Muscle of leg (tissue), 11 donors: Measurements from ENCODE around the gene TCF23. TPM values are rescaled to one million over a fixed set of nuclear protein-coding genes. Genes with fewer than 3 reads are reported as not detected.

Experiments
- DNase-seq: peaks from one replicate; pipeline ENCODE4 v3.0.0; 2013
- H3K27ac ChIP-seq: one replicate; pipeline ENCODE4 v1.5.1; 2013; ENCODE audit warnings: mild to moderate bottlenecking, low read length, control low read depth
- H3K27me3 ChIP-seq: one replicate; pipeline ENCODE4 v1.6.1; 2013; ENCODE audit warnings: low read length; ENCODE audit not compliant: control insufficient read depth, insufficient read depth
- H3K36me3 ChIP-seq: one replicate; pipeline ENCODE4 v1.6.1; 2013; ENCODE audit warnings: low read length; ENCODE audit not compliant: control insufficient read depth, insufficient read depth
- H3K4me1 ChIP-seq: one replicate; pipeline ENCODE4 v1.6.1; 2013; ENCODE audit warnings: low read length; ENCODE audit not compliant: control insufficient read depth, insufficient read depth
- H3K4me3 ChIP-seq: one replicate; pipeline ENCODE4 v1.5.1; 2013; ENCODE audit warnings: low read length, control low read depth
- H3K9me3 ChIP-seq: replicated peaks from 2 replicates; pipeline ENCODE4 v1.6.1; 2013; ENCODE audit warnings: low read depth, low read length; ENCODE audit not compliant: control insufficient read depth
- WGBS: methylation state at CpG from one replicate; pipeline ENCODE4 v1.1.5; 2013; ENCODE audit warnings: missing lambda C conversion rate; ENCODE audit not compliant: insufficient coverage; 5-methylcytosine and 5-hydroxymethylcytosine counted together
- polyA plus RNA-seq, 8 donors: library from polyadenylated mRNA; unstranded; fragments of 120-200 nt; gene quantifications; one replicate each; pipeline versions ENCODE4 v1.2.1 to v1.2.3, GENCODE V29; 2013; ENCODE audit warnings: inconsistent platforms in 1 of 8, low replicate concordance in 1 of 8; ENCODE audit not compliant: insufficient read length in 8 of 8, insufficient read depth in 1 of 8
- total RNA-seq: library from RNA; stranded (reverse); fragments of 120-200 nt; gene quantifications from one replicate; pipeline ENCODE4 v1.2.4, GENCODE V29; 2013

TCF23 gene
- total and polyA plus RNA-seq, 9 donors = 0.09 to 0.39 (median 0.31) TPM

GRCh38 chr2:27203741-27204140, 54.9 kb downstream of the TCF23 start:
- Histone ChIP-seq H3K4me3 (no peak overlapping the region), H3K36me3 (peaks cover 81% of the 10 kb centered on the region), H3K27ac (no peak overlapping the region), H3K9me3 (no peaks in the 10 kb centered on the region), H3K4me1 (no peaks in the 10 kb centered on the region), H3K27me3 (no peaks in the 10 kb centered on the region)
- no peak for DNase-seq
- 96% methylated on average over 8 of the region's 9 CpGs for WGBS

GRCh38 chr2:27204566-27204965, 55.8 kb downstream of the TCF23 start:
- H3K27ac ChIP-seq = no peak overlapping the region
- WGBS = 92% methylated on average over 6 of the region's 8 CpGs
- H3K36me3 ChIP-seq = peaks cover 76% of the 10 kb centered on the region
- no peaks in the 10 kb centered on the region for H3K9me3 ChIP-seq
- H3K4me3 ChIP-seq = no peak overlapping the region
- no peak for DNase-seq
- H3K4me1 ChIP-seq = no peaks in the 10 kb centered on the region
- H3K27me3 ChIP-seq = no peaks in the 10 kb centered on the region

- WGBS = 73% methylated on average over 8 of the region's 8 CpGs
Observed at GRCh38 chr2:27205206-27205605, 56.4 kb downstream of the TCF23 start.

GRCh38 chr2:27206346-27206745, 57.5 kb downstream of the TCF23 start:
- WGBS = 100% methylated on average over 2 of the region's 6 CpGs
- Histone ChIP-seq H3K36me3 (peaks cover 68% of the 10 kb centered on the region), H3K4me3 (no peak overlapping the region), H3K27ac (no peak overlapping the region), H3K9me3 (no peaks in the 10 kb centered on the region), H3K4me1 (peaks cover 5% of the 10 kb centered on the region), H3K27me3 (no peaks in the 10 kb centered on the region)
- DNase-seq = no peak

More at GRCh38 chr2:27205206-27205605, 56.4 kb downstream of the TCF23 start:
- H3K4me1 ChIP-seq = no peaks in the 10 kb centered on the region
- H3K9me3 ChIP-seq = no peaks in the 10 kb centered on the region
- H3K36me3 ChIP-seq = peaks cover 71% of the 10 kb centered on the region
- DNase-seq = no peak
- H3K27ac ChIP-seq = no peak overlapping the region
- H3K4me3 ChIP-seq = no peak overlapping the region
- H3K27me3 ChIP-seq = no peaks in the 10 kb centered on the region

Other genes with a start within 250 kb of the TCF23 start
- 7.8 TPM for gene MAPRE3, start 178.4 kb upstream of the TCF23 start, total RNA-seq
- 10 to 100 TPM; 21.8 to 45.7 (median 28.4) TPM for gene MAPRE3, start 178.4 kb upstream of the TCF23 start, polyA plus RNA-seq
- 31.3 TPM for gene TMEM214, start 116.0 kb upstream of the TCF23 start, total RNA-seq
- 10 to 100 TPM; 60.9 to 78.4 (median 69.2) TPM for gene TMEM214, start 116.0 kb upstream of the TCF23 start, polyA plus RNA-seq
- gene AGBL5, start 97.3 kb upstream of the TCF23 start, total RNA-seq = 12.4 TPM
- gene AGBL5, start 97.3 kb upstream of the TCF23 start, polyA plus RNA-seq = 10 to 100 TPM; 16.8 to 22.6 (median 20.5) TPM
- gene OST4, start 77.3 kb upstream of the TCF23 start, total RNA-seq = 376 TPM
- 100 to 1,000 TPM; 216 to 304 (median 252) TPM for gene OST4, start 77.3 kb upstream of the TCF23 start, polyA plus RNA-seq
- 76.9 TPM for gene EMILIN1, start 70.4 kb upstream of the TCF23 start, total RNA-seq
- 100 to 1,000 TPM in 6 of 8 donors, 10 to 100 TPM in 2; 66.4 to 146 (median 113) TPM for gene EMILIN1, start 70.4 kb upstream of the TCF23 start, polyA plus RNA-seq
- gene KHK, start 62.2 kb upstream of the TCF23 start, total RNA-seq = 1.5 TPM
- gene KHK, start 62.2 kb upstream of the TCF23 start, polyA plus RNA-seq = 10 to 100 TPM in 1 of 8 donors, 1 to 10 TPM in 7; 1.8 to 11.4 (median 2.3) TPM
- 6.7 TPM for gene CGREF1, start 29.9 kb upstream of the TCF23 start, total RNA-seq
- gene CGREF1, start 29.9 kb upstream of the TCF23 start, polyA plus RNA-seq = 1 to 10 TPM in 7 of 8 donors, under 1 TPM in 1; 0.76 to 6.2 (median 1.9) TPM
- 0.09 TPM for gene ABHD1, start 25.2 kb upstream of the TCF23 start, total RNA-seq
- gene ABHD1, start 25.2 kb upstream of the TCF23 start, polyA plus RNA-seq = under 1 TPM; 0.04 to 0.45 (median 0.25) TPM
- gene PREB, start 14.4 kb upstream of the TCF23 start, total RNA-seq = 26.9 TPM
- 10 to 100 TPM; 30.6 to 38.9 (median 36.2) TPM for gene PREB, start 14.4 kb upstream of the TCF23 start, polyA plus RNA-seq
- not detected for gene PRR30, start 9.6 kb upstream of the TCF23 start, total RNA-seq
- gene PRR30, start 9.6 kb upstream of the TCF23 start, polyA plus RNA-seq = not detected
- 121 TPM for gene ATRAID, start 63.0 kb downstream of the TCF23 start, total RNA-seq
- 100 to 1,000 TPM in 1 of 8 donors, 10 to 100 TPM in 7; 84.5 to 114 (median 93.0) TPM for gene ATRAID, start 63.0 kb downstream of the TCF23 start, polyA plus RNA-seq
- gene SLC5A6, start 63.3 kb downstream of the TCF23 start, total RNA-seq = 11.4 TPM
- 10 to 100 TPM; 16.8 to 25.5 (median 19.8) TPM for gene SLC5A6, start 63.3 kb downstream of the TCF23 start, polyA plus RNA-seq
- gene CAD, start 68.4 kb downstream of the TCF23 start, total RNA-seq = 16.9 TPM
- gene CAD, start 68.4 kb downstream of the TCF23 start, polyA plus RNA-seq = 10 to 100 TPM; 25.9 to 40.7 (median 33.1) TPM
- gene SLC30A3, start 114.0 kb downstream of the TCF23 start, total RNA-seq = 0.18 TPM
- gene SLC30A3, start 114.0 kb downstream of the TCF23 start, polyA plus RNA-seq = under 1 TPM; 0.22 to 0.99 (median 0.69) TPM
- not detected for gene DNAJC5G, start 126.4 kb downstream of the TCF23 start, total RNA-seq
- under 1 TPM in 3 of 8 donors, not detected in 5; 0.19 to 0.23 (median 0.19) TPM for gene DNAJC5G, start 126.4 kb downstream of the TCF23 start, polyA plus RNA-seq
- gene TRIM54, start 133.4 kb downstream of the TCF23 start, total RNA-seq = 56.0 TPM
- 100 to 1,000 TPM in 2 of 8 donors, 10 to 100 TPM in 6; 45.5 to 106 (median 78.4) TPM for gene TRIM54, start 133.4 kb downstream of the TCF23 start, polyA plus RNA-seq
- 1.1 TPM for gene UCN, start 159.4 kb downstream of the TCF23 start, total RNA-seq
- 1 to 10 TPM in 6 of 8 donors, under 1 TPM in 2; 0.76 to 2.4 (median 1.4) TPM for gene UCN, start 159.4 kb downstream of the TCF23 start, polyA plus RNA-seq
- gene MPV17, start 174.1 kb downstream of the TCF23 start, total RNA-seq = 45.7 TPM
- gene MPV17, start 174.1 kb downstream of the TCF23 start, polyA plus RNA-seq = 10 to 100 TPM; 39.0 to 58.3 (median 46.7) TPM
- 22.3 TPM for gene GTF3C2, start 207.8 kb downstream of the TCF23 start, total RNA-seq
- gene GTF3C2, start 207.8 kb downstream of the TCF23 start, polyA plus RNA-seq = 10 to 100 TPM; 28.7 to 38.7 (median 31.6) TPM
- gene EIF2B4, start 221.3 kb downstream of the TCF23 start, total RNA-seq = 22.5 TPM
- 10 to 100 TPM; 28.4 to 37.7 (median 32.9) TPM for gene EIF2B4, start 221.3 kb downstream of the TCF23 start, polyA plus RNA-seq
- 71.2 TPM for gene SNX17, start 221.6 kb downstream of the TCF23 start, total RNA-seq
- gene SNX17, start 221.6 kb downstream of the TCF23 start, polyA plus RNA-seq = 10 to 100 TPM; 71.6 to 87.1 (median 80.7) TPM
- gene ZNF513, start 231.7 kb downstream of the TCF23 start, total RNA-seq = 7.3 TPM
- gene ZNF513, start 231.7 kb downstream of the TCF23 start, polyA plus RNA-seq = 10 to 100 TPM; 11.5 to 19.0 (median 14.0) TPM